HG02763 (cell line): ENCODE data around the gene MAPRE2.

ENCODE experiments used
- ATAC-seq: cut with Tn5 transposase; IDR thresholded peaks from one replicate; pipeline ENCODE4 v1.9.1; 2021; ENCODE audit warnings: mild to moderate bottlenecking, moderate library complexity; ENCODE audit not compliant: unreplicated experiment

Gene MAPRE2

GRCh38 chr18:35061336-35061735, 20.1 kb downstream of the MAPRE2 start:
- no peak for ATAC-seq

GRCh38 chr18:35061804-35062203, 20.6 kb downstream of the MAPRE2 start:
- ATAC-seq = no peak

- ATAC-seq = no peak
Observed at GRCh38 chr18:35062408-35062807, 21.2 kb downstream of the MAPRE2 start.

- ATAC-seq = no peak
Observed at GRCh38 chr18:35063875-35064690, 22.9 kb downstream of the MAPRE2 start.

- ATAC-seq = no peak
Observed at GRCh38 chr18:35067454-35067853, 26.2 kb downstream of the MAPRE2 start.

GRCh38 chr18:35071819-35072247, 30.6 kb downstream of the MAPRE2 start:
- ATAC-seq = peak; percentile 49

- no peak for ATAC-seq
Observed at GRCh38 chr18:35072616-35073015, 31.4 kb downstream of the MAPRE2 start.

GRCh38 chr18:35073186-35074105, 32.2 kb downstream of the MAPRE2 start:
- no peak for ATAC-seq

- ATAC-seq = no peak
Observed at GRCh38 chr18:35074581-35074980, 33.4 kb downstream of the MAPRE2 start.

GRCh38 chr18:35075132-35075531, 33.9 kb downstream of the MAPRE2 start:
- no peak for ATAC-seq

- ATAC-seq = no peak
Observed at GRCh38 chr18:35076135-35076924, 35.1 kb downstream of the MAPRE2 start.

GRCh38 chr18:35077937-35078336, 36.7 kb downstream of the MAPRE2 start:
- ATAC-seq = no peak

- no peak for ATAC-seq
Observed at GRCh38 chr18:35080058-35080457, 38.8 kb downstream of the MAPRE2 start.

- no peak for ATAC-seq
Observed at GRCh38 chr18:35083174-35083712, 42.0 kb downstream of the MAPRE2 start.

GRCh38 chr18:35084494-35085449, 43.6 kb downstream of the MAPRE2 start:
- no peak for ATAC-seq

GRCh38 chr18:35085450-35086380, 44.5 kb downstream of the MAPRE2 start:
- no peak for ATAC-seq

GRCh38 chr18:35086704-35087103, 45.5 kb downstream of the MAPRE2 start:
- no peak for ATAC-seq

- no peak for ATAC-seq
Observed at GRCh38 chr18:35087726-35088125, 46.5 kb downstream of the MAPRE2 start.
